ENCODE measurements around the gene PLCB1.

PLCB1 gene

DNA sequence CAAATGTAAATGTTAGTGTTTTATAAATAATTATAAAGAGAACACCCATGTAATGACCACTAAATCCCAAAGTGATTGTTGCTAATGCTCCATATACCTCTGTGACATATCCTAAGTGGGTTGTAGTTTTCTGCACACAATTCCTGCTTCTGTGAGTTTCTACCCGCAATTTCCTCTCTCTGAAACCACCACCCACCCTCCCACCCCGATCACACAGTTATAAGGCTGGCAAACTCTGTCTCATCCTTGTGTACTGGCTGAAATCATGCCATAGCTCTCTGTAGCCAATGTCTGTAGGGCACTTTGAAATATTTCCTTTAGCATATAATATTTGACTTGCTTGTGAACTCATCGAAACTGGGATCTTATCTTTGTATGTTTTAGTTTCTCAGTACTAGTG, 236.6 kb downstream of the PLCB1 start:
- in situ Hi-C loops (cut with HindIII; ENCODE audit: low sequenced_read_pairs) = no loop called here
- H3K4me3 ChIP-seq (ENCODE audit: low read depth, low read length) = no peak overlapping the region
- DNase-seq (ENCODE audit: low read depth) = no peak
- TF ChIP-seq, protein P1, sequence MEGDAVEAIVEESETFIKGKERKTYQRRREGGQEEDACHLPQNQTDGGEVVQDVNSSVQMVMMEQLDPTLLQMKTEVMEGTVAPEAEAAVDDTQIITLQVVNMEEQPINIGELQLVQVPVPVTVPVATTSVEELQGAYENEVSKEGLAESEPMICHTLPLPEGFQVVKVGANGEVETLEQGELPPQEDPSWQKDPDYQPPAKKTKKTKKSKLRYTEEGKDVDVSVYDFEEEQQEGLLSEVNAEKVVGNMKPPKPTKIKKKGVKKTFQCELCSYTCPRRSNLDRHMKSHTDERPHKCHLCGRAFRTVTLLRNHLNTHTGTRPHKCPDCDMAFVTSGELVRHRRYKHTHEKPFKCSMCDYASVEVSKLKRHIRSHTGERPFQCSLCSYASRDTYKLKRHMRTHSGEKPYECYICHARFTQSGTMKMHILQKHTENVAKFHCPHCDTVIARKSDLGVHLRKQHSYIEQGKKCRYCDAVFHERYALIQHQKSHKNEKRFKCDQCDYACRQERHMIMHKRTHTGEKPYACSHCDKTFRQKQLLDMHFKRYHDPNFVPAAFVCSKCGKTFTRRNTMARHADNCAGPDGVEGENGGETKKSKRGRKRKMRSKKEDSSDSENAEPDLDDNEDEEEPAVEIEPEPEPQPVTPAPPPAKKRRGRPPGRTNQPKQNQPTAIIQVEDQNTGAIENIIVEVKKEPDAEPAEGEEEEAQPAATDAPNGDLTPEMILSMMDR (IDR thresholded peaks at IDR 0.05; ENCODE audit: low read depth, low read length, missing control alignments) = no peak

DNA sequence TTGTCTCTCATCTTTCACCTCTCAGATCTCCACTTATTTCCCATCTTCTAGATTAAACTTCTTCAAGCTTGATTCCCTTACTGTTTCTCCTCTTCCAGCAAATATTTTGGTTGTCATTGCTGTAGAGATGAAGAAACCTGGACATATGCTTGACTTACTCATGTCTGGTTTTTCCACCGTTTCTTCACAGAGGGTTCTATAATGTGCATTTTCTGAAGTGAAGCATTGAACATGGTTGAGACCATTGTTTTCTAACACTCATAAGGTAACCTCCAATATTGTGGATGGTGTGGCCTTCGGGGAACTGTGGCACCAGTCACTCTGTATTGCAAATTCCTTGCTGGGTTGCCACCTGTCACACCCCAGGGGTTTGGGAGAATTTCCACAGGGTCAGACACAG, 237.2 kb downstream of the PLCB1 start:
- TF ChIP-seq, protein P1 (IDR thresholded peaks at IDR 0.05; ENCODE audit: low read depth, low read length, missing control alignments) = no peak
- DNase-seq (ENCODE audit: low read depth) = no peak
- no peak overlapping the region for H3K4me3 ChIP-seq (ENCODE audit: low read depth, low read length)
- in situ Hi-C loops (cut with HindIII; ENCODE audit: low sequenced_read_pairs) = no loop called here

DNA sequence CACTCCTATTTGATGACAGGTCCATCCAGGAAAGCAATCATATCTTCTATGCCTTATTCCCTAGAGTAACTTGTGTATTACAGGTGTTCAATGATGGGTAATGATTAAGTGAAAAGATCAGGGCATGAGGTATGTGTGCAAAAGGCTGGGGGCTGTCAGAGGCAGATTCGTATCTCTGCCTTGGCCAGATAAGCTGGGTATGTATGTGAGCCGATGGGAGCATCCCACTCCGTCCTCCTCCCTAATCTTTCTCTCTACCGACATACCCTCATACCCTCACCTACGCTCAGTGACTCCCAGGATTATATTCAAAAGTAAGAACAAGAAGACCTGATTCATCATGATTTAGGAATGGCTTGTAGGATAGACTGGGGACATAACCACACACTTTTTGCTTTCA, 238.7 kb downstream of the PLCB1 start:
- H3K4me3 ChIP-seq (ENCODE audit: low read depth, low read length) = no peak overlapping the region
- TF ChIP-seq, protein P1 (IDR thresholded peaks at IDR 0.05; ENCODE audit: low read depth, low read length, missing control alignments) = no peak
- no peak for DNase-seq (ENCODE audit: low read depth)
- in situ Hi-C loops (cut with HindIII; ENCODE audit: low sequenced_read_pairs) = no loop called here

DNA sequence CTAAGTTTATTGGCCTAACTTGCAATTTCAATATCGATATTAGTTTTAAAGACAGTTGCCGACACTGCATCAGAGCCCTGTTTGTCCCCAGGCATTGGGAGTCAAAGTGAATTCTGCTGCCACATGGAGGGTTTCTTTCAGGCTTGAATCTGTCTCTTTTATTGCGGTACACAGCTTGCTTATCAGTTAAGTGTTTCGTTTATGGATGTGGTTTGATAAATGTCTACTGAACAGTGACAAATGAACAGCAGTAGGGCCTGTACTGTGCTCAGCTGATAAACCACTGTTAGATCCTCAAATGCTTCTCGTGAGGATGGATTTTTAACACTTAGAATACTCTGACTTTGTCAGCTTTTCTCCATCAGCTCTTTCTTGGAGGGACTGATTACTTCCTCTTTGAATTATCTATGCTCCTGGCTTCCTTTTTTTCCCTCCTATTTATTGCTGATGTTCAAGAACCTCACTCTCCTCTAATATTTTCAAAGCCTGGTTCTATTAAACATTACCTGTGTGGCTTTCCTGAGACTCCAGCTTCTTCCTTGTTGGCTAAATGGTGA, 240.8 kb downstream of the PLCB1 start:
- in situ Hi-C loops (cut with HindIII; ENCODE audit: low sequenced_read_pairs) = no loop called here
- TF ChIP-seq, protein P1 (IDR thresholded peaks at IDR 0.05; ENCODE audit: low read depth, low read length, missing control alignments) = no peak
- no peak overlapping the region for H3K4me3 ChIP-seq (ENCODE audit: low read depth, low read length)
- DNase-seq (ENCODE audit: low read depth) = no peak

DNA sequence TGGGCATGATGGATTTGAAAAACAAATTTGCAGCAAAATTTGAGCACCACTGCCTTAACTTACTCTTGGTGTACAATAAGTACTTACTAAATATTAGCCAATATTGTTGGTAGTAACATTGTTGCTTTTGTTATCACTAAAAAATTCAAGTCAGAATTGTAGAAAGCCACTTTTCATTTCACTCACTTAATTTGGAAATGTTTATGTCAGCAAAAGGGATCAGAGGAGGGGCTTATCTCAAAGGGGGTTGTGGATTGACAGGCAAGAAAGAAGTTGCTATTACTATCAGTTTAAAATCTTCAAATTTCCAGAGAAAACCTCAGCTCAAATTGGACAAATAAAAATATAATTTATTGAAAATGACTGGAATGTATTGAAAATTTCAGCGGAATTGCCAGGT, 241.5 kb downstream of the PLCB1 start:
- in situ Hi-C loops (cut with HindIII; ENCODE audit: low sequenced_read_pairs) = no loop called here
- TF ChIP-seq, protein P1 (IDR thresholded peaks at IDR 0.05; ENCODE audit: low read depth, low read length, missing control alignments) = no peak

DNA sequence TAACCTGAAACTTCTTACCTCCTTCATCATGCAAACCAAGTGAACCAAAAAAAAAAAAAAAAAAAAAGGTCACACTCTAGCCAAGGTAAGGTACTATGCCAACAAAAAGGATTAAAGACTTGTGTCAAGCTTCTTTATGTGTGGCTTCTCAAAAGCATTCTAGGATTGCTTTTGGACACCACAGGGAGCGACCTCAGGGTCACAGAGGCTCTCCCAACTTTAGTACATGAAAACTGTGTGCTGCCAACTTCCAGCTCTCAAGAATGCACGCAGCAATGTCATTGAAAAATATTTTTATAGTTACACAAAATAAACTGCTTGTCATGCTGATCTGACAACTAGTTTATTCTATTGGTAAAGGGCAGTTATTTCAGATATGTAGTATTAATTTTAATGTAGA, 243.8 kb downstream of the PLCB1 start:
- peak; percentile 45 for DNase-seq (ENCODE audit: low read depth)
- TF ChIP-seq, protein P1 (IDR thresholded peaks at IDR 0.05; ENCODE audit: low read depth, low read length, missing control alignments) = no peak
- in situ Hi-C loops (cut with HindIII; ENCODE audit: low sequenced_read_pairs) = no loop called here
- H3K4me3 ChIP-seq (ENCODE audit: low read depth, low read length) = no peak overlapping the region

More for the DNA sequence above, 241.5 kb downstream of the PLCB1 start:
- no peak for DNase-seq (ENCODE audit: low read depth)
- no peak overlapping the region for H3K4me3 ChIP-seq (ENCODE audit: low read depth, low read length)
